H9 (cell line): ENCODE data around the gene DNAH5. TPM values are rescaled to one million over a fixed set of nuclear protein-coding genes. Genes with fewer than 3 reads are reported as not detected.

Experiments used
- DNase-seq: peaks from one replicate; pipeline ENCODE4 v3.0.0-alpha.2; 2017
- H2AFZ ChIP-seq: one replicate; pipeline ENCODE4 v1.6.1; 2013; ENCODE audit warnings: mild to moderate bottlenecking, low read length, control low read depth, moderate library complexity
- H2AK5ac ChIP-seq: 2 replicates; pipeline ENCODE4 v1.6.1; 2013; ENCODE audit warnings: low read length, control low read depth, mixed read lengths; ENCODE audit not compliant: insufficient read length
- H2BK120ac ChIP-seq: one replicate; pipeline ENCODE4 v1.6.1; 2013; ENCODE audit warnings: low read depth, mild to moderate bottlenecking, low read length, control low read depth, inconsistent platforms; ENCODE audit not compliant: poor library complexity, severe bottlenecking
- H2BK12ac ChIP-seq: 2 replicates; pipeline ENCODE4 v1.6.1; 2013; ENCODE audit warnings: low read length, control low read depth, mixed read lengths, low read depth; ENCODE audit not compliant: insufficient read length
- H2BK15ac ChIP-seq: 2 replicates; pipeline ENCODE4 v1.6.1; 2013; ENCODE audit warnings: low read depth, low read length, control low read depth
- H2BK20ac ChIP-seq: one replicate; pipeline ENCODE4 v1.6.1; 2013; ENCODE audit warnings: low read depth, mild to moderate bottlenecking, low read length, control low read depth, inconsistent platforms; ENCODE audit not compliant: poor library complexity, severe bottlenecking
- H2BK5ac ChIP-seq: 2 replicates; pipeline ENCODE4 v1.6.1; 2013; ENCODE audit warnings: low read length, control low read depth, mixed read lengths; ENCODE audit not compliant: insufficient read length
- H3K14ac ChIP-seq: 2 replicates; pipeline ENCODE4 v1.6.1; 2013; ENCODE audit warnings: low read length, control low read depth; ENCODE audit not compliant: insufficient read depth
- H3K18ac ChIP-seq: 2 replicates; pipeline ENCODE4 v1.6.1; 2013; ENCODE audit warnings: low read depth, mild to moderate bottlenecking, mixed read lengths, low read length, control low read depth; ENCODE audit not compliant: insufficient read length
- H3K23ac ChIP-seq: 2 replicates; pipeline ENCODE4 v1.6.1; 2013; ENCODE audit warnings: low read length, control low read depth, mixed read lengths, low read depth; ENCODE audit not compliant: insufficient read length
- H3K23me2 ChIP-seq: 2 replicates; pipeline ENCODE4 v1.6.1; 2013; ENCODE audit warnings: low read depth, mild to moderate bottlenecking, mixed read lengths, low read length, control low read depth; ENCODE audit not compliant: insufficient read length, poor library complexity, severe bottlenecking
- H3K27ac ChIP-seq: 2 replicates; pipeline ENCODE4 v1.5.1; 2013; ENCODE audit warnings: low read length, control low read depth, mixed read lengths, low read depth; ENCODE audit not compliant: insufficient read length
- H3K27me3 ChIP-seq: 2 replicates; pipeline ENCODE4 v1.6.1; 2013; ENCODE audit warnings: low read length, control low read depth, inconsistent platforms; ENCODE audit not compliant: insufficient read depth
- H3K4ac ChIP-seq: 2 replicates; pipeline ENCODE4 v1.6.1; 2013; ENCODE audit warnings: low read depth, mild to moderate bottlenecking, control low read depth, inconsistent platforms, low read length, moderate library complexity
- H3K4me1 ChIP-seq: 2 replicates; pipeline ENCODE4 v1.6.1; 2013; ENCODE audit warnings: low read length, control low read depth, inconsistent platforms; ENCODE audit not compliant: insufficient read depth
- H3K4me2 ChIP-seq: 2 replicates; pipeline ENCODE4 v1.6.1; 2013; ENCODE audit warnings: low read length, control low read depth, mixed read lengths; ENCODE audit not compliant: insufficient read length, insufficient read depth
- H3K56ac ChIP-seq: 2 replicates; pipeline ENCODE4 v1.6.1; 2013; ENCODE audit warnings: low read depth, mild to moderate bottlenecking, mixed read lengths, low read length, control low read depth; ENCODE audit not compliant: insufficient read length
- H3K79me1 ChIP-seq: 2 replicates; pipeline ENCODE4 v1.6.1; 2013; ENCODE audit warnings: low read depth, mild to moderate bottlenecking, moderate library complexity, low read length, control low read depth, inconsistent platforms; ENCODE audit not compliant: insufficient read depth, poor library complexity, severe bottlenecking
- H3K79me2 ChIP-seq: 2 replicates; pipeline ENCODE4 v1.6.1; 2013; ENCODE audit warnings: low read length, control low read depth, inconsistent platforms; ENCODE audit not compliant: insufficient read depth
- H3K9ac ChIP-seq: 2 replicates; pipeline ENCODE4 v1.6.1; 2013; ENCODE audit warnings: low read length, control low read depth, mixed read lengths; ENCODE audit not compliant: insufficient read length; ENCODE audit errors: extremely low read depth
- H3K9me3 ChIP-seq: one replicate; pipeline ENCODE4 v1.6.1; 2013; ENCODE audit warnings: low read depth, low read length, inconsistent platforms; ENCODE audit not compliant: control insufficient read depth
- H3T11ph ChIP-seq: one replicate; pipeline ENCODE4 v1.6.1; 2013; ENCODE audit warnings: mild to moderate bottlenecking, low read length, control low read depth, inconsistent platforms
- H4K20me1 ChIP-seq: one replicate; pipeline ENCODE4 v1.6.1; 2013; ENCODE audit not compliant: control insufficient read depth, insufficient read length, insufficient read depth
- H4K5ac ChIP-seq: 2 replicates; pipeline ENCODE4 v1.6.1; 2013; ENCODE audit warnings: low read depth, mild to moderate bottlenecking, mixed read lengths, low read length, control low read depth; ENCODE audit not compliant: insufficient read length
- H4K8ac ChIP-seq: replicated peaks from 2 replicates; pipeline ENCODE4 v1.6.1; 2013; ENCODE audit warnings: low read length, control low read depth, mixed read lengths, low read depth; ENCODE audit not compliant: insufficient read length
- H4K91ac ChIP-seq: 2 replicates; pipeline ENCODE4 v1.6.1; 2013; ENCODE audit warnings: low read depth, mild to moderate bottlenecking, moderate library complexity, mixed read lengths, low read length, control low read depth; ENCODE audit not compliant: insufficient read length
- H3K27ac Mint-ChIP-seq, 3 experiments: 2 replicates in 2 of 3; 3 replicates in 1 of 3; pipeline ENCODE4 v1.8.0; 2020 to 2021; ENCODE audit warnings: mixed read lengths in 3 of 3, mild to moderate bottlenecking in 1 of 3, moderate library complexity in 1 of 3
- H3K27me3 Mint-ChIP-seq: 2 replicates; pipeline ENCODE4 v1.8.0; 2021; ENCODE audit warnings: low read depth, mild to moderate bottlenecking, moderate library complexity, mixed read lengths
- H3K36me3 Mint-ChIP-seq, 3 experiments: 2 replicates in 2 of 3; 3 replicates in 1 of 3; pipeline ENCODE4 v1.8.0; 2020 to 2021; ENCODE audit warnings: low read depth in 3 of 3, mixed read lengths in 3 of 3; ENCODE audit not compliant: insufficient read depth in 1 of 3
- H3K4me1 Mint-ChIP-seq, 2 experiments: 2 replicates each; pipeline ENCODE4 v1.8.0; 2020; ENCODE audit warnings: mixed read lengths in 2 of 2
- H3K4me3 Mint-ChIP-seq, 2 experiments: 2 replicates in 1 of 2; 3 replicates in 1 of 2; pipeline ENCODE4 v1.8.0; 2020 to 2021; ENCODE audit warnings: mild to moderate bottlenecking in 2 of 2, mixed read lengths in 2 of 2, moderate library complexity in 1 of 2
- H3K9me3 Mint-ChIP-seq, 2 experiments: 2 replicates in 1 of 2; 3 replicates in 1 of 2; pipeline ENCODE4 v1.8.0; 2020; ENCODE audit warnings: mild to moderate bottlenecking in 2 of 2, mixed read lengths in 2 of 2, moderate library complexity in 1 of 2
- CTCF ChIP-seq: fragments of 200-600 bp; sonication (generic); conservative IDR thresholded peaks from 3 replicates; pipeline ENCODE4 v1.8.0; 2021; ENCODE audit warnings: antibody characterized with exemption, mild to moderate bottlenecking
- WGBS: extraction: QIAGEN DNeasy Blood & Tissue Kit; methylation state at CpG from one replicate; pipeline ENCODE4 v1.1.7; 2013; ENCODE audit warnings: missing lambda C conversion rate, low lambda C conversion rate, mixed read lengths; ENCODE audit not compliant: insufficient read length; ENCODE audit errors: extremely low coverage; 5-methylcytosine and 5-hydroxymethylcytosine counted together
- total RNA-seq: library from RNA; stranded (reverse); gene quantifications from 2 replicates; pipeline ENCODE4 v1.2.1, GENCODE V29; 2021

Gene DNAH5
- total RNA-seq, 1 experiment from 2014 or later: 0.50 TPM

- Histone ChIP-seq H2BK12ac (no peak overlapping the region), H3K27me3 (no peaks in the 10 kb centered on the region), H4K5ac (no peak overlapping the region), H3K4me2 (no peak overlapping the region), H4K8ac (no peak overlapping the region), H3K79me2 (no peaks in the 10 kb centered on the region), H3K23me2 (no peaks in the 10 kb centered on the region), H2BK5ac (no peak overlapping the region), H3K18ac (no peak overlapping the region), H4K20me1 (no peaks in the 10 kb centered on the region), H2AFZ (no peak overlapping the region), H2AK5ac (no peak overlapping the region), H3K79me1 (no peaks in the 10 kb centered on the region), H3K56ac (no peak overlapping the region), H4K91ac (no peak overlapping the region), H3K23ac (no peak overlapping the region), H3K4me1 (no peaks in the 10 kb centered on the region), H3K9ac (no peak overlapping the region), H3T11ph (no peak overlapping the region), H2BK120ac (no peak overlapping the region), H3K4ac (no peak overlapping the region), H3K14ac (no peak overlapping the region), H3K9me3 (no peaks in the 10 kb centered on the region), H3K27ac (no peak overlapping the region), H2BK15ac (no peak overlapping the region), H2BK20ac (no peak overlapping the region)
- Mint-ChIP-seq H3K4me1 (no peaks in the 10 kb centered on the region), H3K27ac (no peak overlapping the region; a peak in 1 of 7 replicates), H3K27me3 (peaks cover 22% of the 10 kb centered on the region), H3K36me3 (0 out of 7 replicates have a peak, but pooled peaks cover 0 to 5% (median 0%) of the 10 kb centered on the region in 3 experiments), H3K9me3 (peaks cover 3 to 4% of the 10 kb centered on the region in 2 experiments; a peak in 4 of 5 replicates), H3K4me3 (no peak overlapping the region)
- DNase-seq: no peak
- no CpG with 5 or more reads among the region's 5 CpGs for WGBS
- no peak for TF ChIP-seq CTCF
These were observed 85.0 kb downstream of the DNAH5 start for GRCh38 chr5:13859270-13860065.
